ENCODE data around the gene CMTM5.
A peak's percentile ranks its signal among the peaks of the same experiment; 100 is the strongest.

CMTM5 gene, protein sequence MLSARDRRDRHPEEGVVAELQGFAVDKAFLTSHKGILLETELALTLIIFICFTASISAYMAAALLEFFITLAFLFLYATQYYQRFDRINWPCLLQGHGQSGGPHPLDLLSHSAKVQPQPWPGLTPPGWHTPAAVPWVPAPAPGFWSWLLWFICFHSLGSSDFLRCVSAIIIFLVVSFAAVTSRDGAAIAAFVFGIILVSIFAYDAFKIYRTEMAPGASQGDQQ

DNA sequence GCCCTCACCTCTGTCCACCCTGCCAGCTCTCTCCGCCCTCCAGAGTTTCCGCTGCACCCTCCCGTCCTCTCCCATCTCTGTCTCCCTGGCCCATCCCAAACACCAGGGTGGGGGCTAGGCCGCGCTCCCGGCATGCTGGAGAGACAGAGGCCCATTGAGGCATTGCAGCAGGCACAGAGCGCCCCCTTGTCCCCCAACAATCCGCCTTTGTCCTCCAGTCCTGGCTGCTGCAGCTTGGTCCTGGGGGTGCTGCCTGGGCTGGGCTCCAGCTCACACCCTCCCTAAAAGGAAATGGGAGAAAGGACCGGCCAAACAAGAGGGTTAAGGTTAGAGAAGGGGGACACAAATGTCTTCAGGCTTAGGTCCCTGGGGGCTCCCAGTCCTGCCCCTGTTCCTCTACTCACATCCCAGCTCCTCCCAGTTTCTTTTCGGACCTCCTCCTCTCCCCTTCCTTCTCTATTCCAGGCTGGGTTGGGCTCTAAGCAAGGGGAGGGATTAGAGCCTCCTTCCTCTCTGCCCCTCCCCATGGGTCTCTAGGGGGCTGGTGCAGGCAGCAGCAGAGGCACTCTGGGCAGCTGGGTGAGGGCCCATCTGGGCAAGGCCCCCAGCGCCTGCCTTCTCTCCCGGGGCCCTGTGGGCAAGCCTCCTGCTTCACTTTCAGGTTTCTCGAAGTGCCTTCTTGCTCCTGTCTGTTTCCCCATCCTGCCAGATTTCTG is at the start of gene CMTM5:
Gene CMTM5 (plus strand): TSS at position 565 of the 716 bp plus-strand sequence. CDS start 206 bp downstream, outside the sequence.
- H3K9me3 ChIP-seq (ENCODE audit: control insufficient read depth, insufficient read depth, low read depth, low read length): no peaks in the 10 kb centered on the region
- peaks cover 8% of the 10 kb centered on the region for H3K4me1 ChIP-seq (ENCODE audit: control insufficient read depth, insufficient read depth, low read length)
- 0 out of 2 replicates have a peak within 1 kb of the TSS, but pooled peaks have one; percentile 21 for H3K4me3 ChIP-seq (ENCODE audit: low read depth, low read length)
- no peaks in the 10 kb centered on the region for H3K36me3 ChIP-seq (ENCODE audit: control insufficient read depth, insufficient read depth, low read length)
- no peak within 1 kb of the TSS for H3K27ac ChIP-seq (ENCODE audit: low read depth, low read length)
- peaks cover 34% of the 10 kb centered on the region for H3K27me3 ChIP-seq (ENCODE audit: control insufficient read depth, insufficient read depth, low read length)
- H3K9ac ChIP-seq (ENCODE audit: low read length): no peak within 1 kb of the TSS

DNA sequence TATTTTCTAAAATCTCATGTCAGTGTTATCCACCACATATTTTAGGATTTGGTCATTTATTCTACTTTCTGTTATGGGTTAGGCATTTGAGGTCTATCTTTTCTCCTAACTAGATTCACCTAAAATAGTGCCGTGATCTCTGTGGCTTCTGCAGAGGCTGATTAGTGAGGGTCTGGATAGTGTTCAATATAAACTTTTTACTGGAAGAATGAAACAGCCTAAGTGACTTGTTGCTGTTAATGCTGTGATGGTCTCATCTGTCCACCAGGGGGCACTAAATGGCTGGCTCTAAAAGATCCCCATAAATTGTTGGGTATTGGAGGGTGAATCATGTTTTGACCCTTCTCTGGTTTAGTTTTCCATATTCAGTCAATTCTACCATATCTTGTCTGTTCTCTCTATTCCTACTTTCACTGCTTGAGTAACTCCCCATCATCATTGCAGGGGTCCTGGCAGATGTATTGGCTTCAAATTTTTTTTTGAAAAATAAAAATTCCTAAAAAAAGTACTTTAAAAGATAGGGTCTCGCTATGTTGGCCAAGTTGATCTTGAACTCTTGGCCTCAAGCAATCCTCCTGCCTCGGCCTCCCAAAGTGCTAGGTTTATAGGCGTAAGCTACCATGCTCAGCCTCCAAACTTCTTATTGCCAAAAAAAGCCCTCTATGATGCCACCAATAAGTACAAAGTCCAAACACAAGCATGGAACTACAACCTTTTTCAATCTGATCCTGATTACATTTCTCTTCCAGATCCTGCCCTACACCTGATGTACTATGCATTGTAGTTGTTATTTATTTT is 48.7 kb upstream of the CMTM5 start:
- peaks cover 23% of the 10 kb centered on the region for H3K36me3 ChIP-seq (ENCODE audit: control insufficient read depth, insufficient read depth, low read length)

DNA sequence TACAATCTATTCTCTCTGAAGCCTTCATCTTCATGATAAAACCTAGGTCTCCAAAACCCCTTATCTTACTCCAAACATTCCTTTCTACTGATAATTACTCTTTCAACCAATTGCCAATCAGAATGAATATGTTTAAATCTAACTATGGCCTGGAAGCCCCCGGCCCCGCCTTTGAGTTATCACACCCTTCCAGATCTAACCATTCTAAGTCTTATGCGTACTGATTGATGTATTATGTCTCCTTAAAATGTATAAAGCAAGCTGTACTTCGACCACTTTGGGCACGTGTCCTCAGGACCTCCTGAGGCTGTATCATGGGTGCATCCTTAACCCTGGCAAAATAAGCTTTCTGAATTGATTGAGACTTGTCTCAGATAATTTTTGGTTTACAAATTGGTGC is 41.2 kb upstream of the CMTM5 start:
- no peak overlapping the region for H3K27ac ChIP-seq (ENCODE audit: low read depth, low read length)
- no peak overlapping the region for H3K4me3 ChIP-seq (ENCODE audit: low read depth, low read length)
- no peaks in the 10 kb centered on the region for H3K27me3 ChIP-seq (ENCODE audit: control insufficient read depth, insufficient read depth, low read length)
- H3K4me1 ChIP-seq (ENCODE audit: control insufficient read depth, insufficient read depth, low read length): no peaks in the 10 kb centered on the region
- H3K36me3 ChIP-seq (ENCODE audit: control insufficient read depth, insufficient read depth, low read length): no peaks in the 10 kb centered on the region
- H3K9ac ChIP-seq (ENCODE audit: low read length): no peak overlapping the region
- H3K9me3 ChIP-seq (ENCODE audit: control insufficient read depth, insufficient read depth, low read depth, low read length): peaks cover 23% of the 10 kb centered on the region

More for the DNA sequence above, 48.7 kb upstream of the CMTM5 start:
- no peak overlapping the region for H3K4me3 ChIP-seq (ENCODE audit: low read depth, low read length)
- H3K9ac ChIP-seq (ENCODE audit: low read length): no peak overlapping the region
- H3K4me1 ChIP-seq (ENCODE audit: control insufficient read depth, insufficient read depth, low read length): no peaks in the 10 kb centered on the region
- H3K27me3 ChIP-seq (ENCODE audit: control insufficient read depth, insufficient read depth, low read length): no peaks in the 10 kb centered on the region
- no peak overlapping the region for H3K27ac ChIP-seq (ENCODE audit: low read depth, low read length)
- no peaks in the 10 kb centered on the region for H3K9me3 ChIP-seq (ENCODE audit: control insufficient read depth, insufficient read depth, low read depth, low read length)

DNA sequence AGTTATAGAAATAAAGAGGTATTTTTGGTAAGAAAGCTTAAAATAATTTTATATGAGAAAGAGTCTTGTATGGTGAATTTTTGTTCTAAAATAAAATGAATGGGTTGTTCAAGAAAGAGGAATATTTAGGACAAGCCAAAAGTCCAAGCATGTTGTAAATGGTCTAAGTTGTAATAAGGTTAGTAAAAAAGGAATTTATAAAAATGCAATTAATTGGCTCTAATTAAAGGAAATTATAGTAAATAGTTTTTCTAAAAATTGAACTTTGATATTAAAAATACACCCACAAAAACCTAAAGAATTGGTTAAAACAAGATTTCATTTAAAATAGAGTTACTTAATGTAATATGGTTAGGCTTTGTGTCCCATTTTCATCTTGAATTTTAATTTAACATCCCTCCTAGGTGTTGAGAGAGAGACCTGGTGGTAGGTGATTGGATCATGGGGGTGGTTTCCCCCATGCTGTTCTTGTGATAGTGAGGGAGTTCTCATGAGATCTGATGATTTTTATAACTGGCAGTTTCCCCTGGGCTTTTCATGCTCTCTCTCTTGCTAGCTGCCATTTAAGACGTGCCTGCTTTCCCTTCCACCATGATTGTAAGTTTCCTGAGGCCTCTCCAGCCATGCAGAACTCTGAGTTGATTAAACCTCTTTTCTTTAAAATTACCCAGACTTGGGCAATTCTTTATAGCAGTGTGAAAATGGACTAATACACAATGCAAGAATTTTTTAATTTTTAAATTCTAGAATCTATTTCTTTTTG is 37.2 kb upstream of the CMTM5 start:
- no peak overlapping the region for H3K9ac ChIP-seq (ENCODE audit: low read length)
- no peaks in the 10 kb centered on the region for H3K27me3 ChIP-seq (ENCODE audit: control insufficient read depth, insufficient read depth, low read length)
- H3K36me3 ChIP-seq (ENCODE audit: control insufficient read depth, insufficient read depth, low read length): no peaks in the 10 kb centered on the region
- peaks cover 35% of the 10 kb centered on the region for H3K9me3 ChIP-seq (ENCODE audit: control insufficient read depth, insufficient read depth, low read depth, low read length)
- no peaks in the 10 kb centered on the region for H3K4me1 ChIP-seq (ENCODE audit: control insufficient read depth, insufficient read depth, low read length)
- H3K4me3 ChIP-seq (ENCODE audit: low read depth, low read length): no peak overlapping the region
- H3K27ac ChIP-seq (ENCODE audit: low read depth, low read length): no peak overlapping the region

DNA sequence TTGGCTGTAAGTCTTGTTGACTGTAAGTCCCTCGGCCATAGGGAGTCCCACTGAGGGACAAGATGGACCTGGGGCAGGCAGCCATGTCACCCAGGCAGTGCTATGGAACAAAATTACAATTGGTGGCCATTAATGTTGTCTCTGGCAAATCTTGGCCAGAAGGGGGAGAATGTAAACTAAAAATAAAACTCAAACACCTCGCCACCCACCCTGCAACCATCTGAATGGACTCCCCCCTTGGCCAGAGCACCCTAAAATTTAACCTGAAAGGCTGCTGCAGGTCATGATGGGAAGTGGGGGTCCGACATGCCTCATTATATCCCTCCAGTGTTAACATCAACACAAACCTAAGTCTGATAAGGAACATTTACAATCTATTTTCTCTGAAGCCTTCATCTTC is 32.4 kb upstream of the CMTM5 start:
- Histone ChIP-seq H3K9me3 (ENCODE audit: control insufficient read depth, insufficient read depth, low read depth, low read length) (peaks cover 20% of the 10 kb centered on the region), H3K27me3 (ENCODE audit: control insufficient read depth, insufficient read depth, low read length) (no peaks in the 10 kb centered on the region), H3K4me1 (ENCODE audit: control insufficient read depth, insufficient read depth, low read length) (peaks cover 11% of the 10 kb centered on the region), H3K4me3 (ENCODE audit: low read depth, low read length) (no peak overlapping the region), H3K9ac (ENCODE audit: low read length) (no peak overlapping the region), H3K27ac (ENCODE audit: low read depth, low read length) (no peak overlapping the region), H3K36me3 (ENCODE audit: control insufficient read depth, insufficient read depth, low read length) (no peaks in the 10 kb centered on the region)

DNA sequence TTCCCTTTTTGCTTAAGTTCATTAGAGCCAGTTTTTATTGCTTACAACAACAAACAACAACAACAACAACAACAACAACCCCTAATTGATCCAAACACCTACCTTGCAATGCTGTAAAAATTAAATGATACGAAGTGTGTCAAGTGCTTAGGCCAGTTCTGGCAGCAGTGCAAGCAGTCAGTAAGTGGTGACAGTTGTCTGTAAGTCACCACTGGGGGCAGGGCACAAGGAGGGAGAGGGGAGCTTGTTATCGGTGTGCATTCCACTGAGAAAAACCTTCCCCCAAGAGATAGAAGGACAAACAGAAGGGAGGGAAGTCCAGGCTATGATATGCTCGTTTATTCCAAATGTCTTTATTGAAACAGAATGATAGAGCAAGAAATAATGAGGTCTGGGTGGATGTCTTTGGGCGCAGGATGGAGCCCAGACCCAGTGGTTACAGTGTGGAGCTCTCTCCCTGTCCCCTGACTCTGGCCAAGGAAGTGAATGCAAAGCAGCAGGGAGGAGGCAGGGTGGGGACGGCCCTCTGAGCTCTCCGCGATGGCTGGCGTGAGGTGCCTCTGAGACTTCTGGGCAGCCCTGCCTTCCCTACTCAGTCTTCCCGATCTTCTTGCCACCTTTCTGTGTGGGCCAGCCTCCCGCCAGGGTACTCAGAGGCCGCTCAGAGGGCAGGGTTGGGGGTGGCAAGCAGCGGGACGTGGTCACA is 30.7 kb upstream of the CMTM5 start:
- no peak overlapping the region for H3K27ac ChIP-seq (ENCODE audit: low read depth, low read length)
- peaks cover 11% of the 10 kb centered on the region for H3K4me1 ChIP-seq (ENCODE audit: control insufficient read depth, insufficient read depth, low read length)
- H3K9ac ChIP-seq (ENCODE audit: low read length): no peak overlapping the region
- H3K36me3 ChIP-seq (ENCODE audit: control insufficient read depth, insufficient read depth, low read length): no peaks in the 10 kb centered on the region
- H3K4me3 ChIP-seq (ENCODE audit: low read depth, low read length): no peak overlapping the region; the same call in 1 of the 2 replicates
- H3K9me3 ChIP-seq (ENCODE audit: control insufficient read depth, insufficient read depth, low read depth, low read length): peaks cover 9% of the 10 kb centered on the region
- peaks cover 8% of the 10 kb centered on the region for H3K27me3 ChIP-seq (ENCODE audit: control insufficient read depth, insufficient read depth, low read length)

DNA sequence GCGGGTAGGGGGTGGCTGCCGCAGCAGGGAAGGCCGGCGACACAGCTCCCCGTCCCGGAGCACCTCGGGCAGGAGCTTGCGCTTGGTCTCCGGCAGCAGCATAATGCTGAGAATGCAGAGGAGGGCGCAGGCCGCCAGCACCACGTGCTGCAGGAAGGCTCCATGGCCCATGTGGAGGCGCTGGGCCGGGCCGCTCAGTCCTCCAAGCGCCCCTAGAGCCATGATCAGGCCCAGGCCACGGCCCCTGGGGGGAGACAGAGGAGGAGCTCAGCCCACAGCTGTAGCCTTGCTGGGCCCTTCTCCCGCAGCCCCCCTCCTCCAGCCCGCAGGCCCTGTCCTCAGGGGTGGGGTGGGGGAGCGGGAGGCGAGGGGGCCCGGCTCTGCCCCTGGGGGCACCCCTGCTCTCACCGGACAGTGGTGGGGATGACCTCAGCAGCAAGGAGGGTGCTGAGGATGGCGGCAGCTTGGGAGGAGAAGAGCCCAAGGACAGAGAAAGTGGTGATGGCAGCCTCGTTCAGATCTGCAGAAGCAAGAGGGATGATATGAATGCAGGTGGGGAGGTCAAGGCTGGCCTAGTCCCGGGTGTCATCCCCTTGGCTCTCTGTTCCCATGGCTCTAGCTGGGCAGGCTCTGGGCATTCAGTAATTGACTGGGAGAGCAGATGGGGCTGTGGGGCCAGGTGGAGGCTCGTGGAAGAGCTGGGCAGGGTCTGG is 30.0 kb upstream of the CMTM5 start:
- H3K9me3 ChIP-seq (ENCODE audit: control insufficient read depth, insufficient read depth, low read depth, low read length): 0 out of 2 replicates have a peak, but pooled peaks cover 2% of the 10 kb centered on the region
- H3K4me1 ChIP-seq (ENCODE audit: control insufficient read depth, insufficient read depth, low read length): peaks cover 11% of the 10 kb centered on the region
- H3K36me3 ChIP-seq (ENCODE audit: control insufficient read depth, insufficient read depth, low read length): no peaks in the 10 kb centered on the region
- peaks cover 15% of the 10 kb centered on the region for H3K27me3 ChIP-seq (ENCODE audit: control insufficient read depth, insufficient read depth, low read length)
- no peak overlapping the region for H3K9ac ChIP-seq (ENCODE audit: low read length)
- H3K27ac ChIP-seq (ENCODE audit: low read depth, low read length): no peak overlapping the region
- no peak overlapping the region; the same call in 1 of the 2 replicates for H3K4me3 ChIP-seq (ENCODE audit: low read depth, low read length)

DNA sequence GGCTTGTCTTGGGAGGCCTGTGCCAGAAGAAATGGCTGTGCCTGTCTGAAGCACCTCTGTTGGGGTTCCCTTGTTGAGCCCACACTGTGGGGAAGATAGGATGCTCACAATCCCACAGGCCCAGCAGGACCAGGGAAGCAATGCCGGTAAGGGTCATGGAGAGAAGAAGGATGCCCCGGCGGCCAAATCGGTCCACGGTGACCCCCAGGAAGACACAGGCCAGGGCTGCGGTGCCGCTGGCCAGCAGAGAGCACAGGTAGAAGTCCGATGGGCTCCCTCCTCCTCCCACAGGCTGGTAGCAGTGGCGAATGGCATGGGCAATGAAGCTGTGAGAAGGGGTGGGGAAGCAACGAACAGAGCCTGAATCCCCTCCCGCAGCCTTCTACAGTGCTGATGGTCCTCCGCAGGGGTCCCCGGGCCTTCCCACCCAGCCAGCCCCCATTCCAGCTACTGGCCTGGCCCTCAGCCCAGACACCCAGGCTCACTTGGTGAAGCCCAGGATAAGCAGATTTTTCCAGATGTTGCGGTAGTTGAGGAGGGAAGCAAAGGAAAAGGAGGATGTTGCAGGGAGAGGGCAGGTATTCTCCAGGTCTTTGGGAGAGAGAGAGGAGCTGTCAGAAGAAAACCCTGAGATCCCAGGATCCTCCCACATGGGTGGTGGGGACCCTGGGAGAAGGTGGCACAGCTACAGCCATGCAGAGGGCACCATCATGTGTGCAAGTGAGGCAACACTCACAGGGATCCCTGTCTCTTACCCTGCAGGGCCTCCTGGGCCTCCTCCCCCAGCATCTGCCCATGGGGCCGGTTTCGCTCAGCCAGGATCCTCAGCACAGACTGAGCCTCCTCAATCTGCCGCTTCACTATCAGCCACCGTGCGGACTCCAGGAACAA is 29.2 kb upstream of the CMTM5 start:
- Histone ChIP-seq H3K4me3 (ENCODE audit: low read depth, low read length) (no peak overlapping the region), H3K9me3 (ENCODE audit: control insufficient read depth, insufficient read depth, low read depth, low read length) (no peaks in the 10 kb centered on the region), H3K4me1 (ENCODE audit: control insufficient read depth, insufficient read depth, low read length) (peaks cover 11% of the 10 kb centered on the region), H3K9ac (ENCODE audit: low read length) (no peak overlapping the region), H3K27me3 (ENCODE audit: control insufficient read depth, insufficient read depth, low read length) (peaks cover 20% of the 10 kb centered on the region), H3K27ac (ENCODE audit: low read depth, low read length) (no peak overlapping the region), H3K36me3 (ENCODE audit: control insufficient read depth, insufficient read depth, low read length) (no peaks in the 10 kb centered on the region)

DNA sequence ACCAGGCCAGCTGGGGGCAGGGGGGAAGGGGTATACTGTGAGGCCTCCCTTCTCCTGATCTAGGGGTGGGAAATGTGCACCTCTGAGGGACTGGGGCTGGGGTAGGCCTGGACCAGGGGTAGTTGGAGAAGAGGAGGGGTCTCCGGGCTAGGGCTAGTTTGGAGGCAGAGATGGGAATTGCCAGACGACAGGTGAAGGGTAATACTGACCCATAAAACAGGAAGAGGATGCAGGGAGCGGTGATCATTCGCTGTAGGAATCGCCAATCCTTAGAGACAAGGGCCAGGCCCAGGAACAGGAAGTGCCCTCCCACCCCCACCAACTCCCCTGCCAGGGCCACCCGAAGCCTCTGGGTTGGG is 28.6 kb upstream of the CMTM5 start:
- Histone ChIP-seq H3K27ac (ENCODE audit: low read depth, low read length) (no peak overlapping the region), H3K9me3 (ENCODE audit: control insufficient read depth, insufficient read depth, low read depth, low read length) (no peaks in the 10 kb centered on the region), H3K27me3 (ENCODE audit: control insufficient read depth, insufficient read depth, low read length) (peaks cover 24% of the 10 kb centered on the region), H3K4me3 (ENCODE audit: low read depth, low read length) (no peak overlapping the region), H3K9ac (ENCODE audit: low read length) (no peak overlapping the region), H3K36me3 (ENCODE audit: control insufficient read depth, insufficient read depth, low read length) (no peaks in the 10 kb centered on the region), H3K4me1 (ENCODE audit: control insufficient read depth, insufficient read depth, low read length) (peaks cover 14% of the 10 kb centered on the region)
